ENCODE data around the gene SNRPD3.

- TF ChIP-seq, protein P1, sequence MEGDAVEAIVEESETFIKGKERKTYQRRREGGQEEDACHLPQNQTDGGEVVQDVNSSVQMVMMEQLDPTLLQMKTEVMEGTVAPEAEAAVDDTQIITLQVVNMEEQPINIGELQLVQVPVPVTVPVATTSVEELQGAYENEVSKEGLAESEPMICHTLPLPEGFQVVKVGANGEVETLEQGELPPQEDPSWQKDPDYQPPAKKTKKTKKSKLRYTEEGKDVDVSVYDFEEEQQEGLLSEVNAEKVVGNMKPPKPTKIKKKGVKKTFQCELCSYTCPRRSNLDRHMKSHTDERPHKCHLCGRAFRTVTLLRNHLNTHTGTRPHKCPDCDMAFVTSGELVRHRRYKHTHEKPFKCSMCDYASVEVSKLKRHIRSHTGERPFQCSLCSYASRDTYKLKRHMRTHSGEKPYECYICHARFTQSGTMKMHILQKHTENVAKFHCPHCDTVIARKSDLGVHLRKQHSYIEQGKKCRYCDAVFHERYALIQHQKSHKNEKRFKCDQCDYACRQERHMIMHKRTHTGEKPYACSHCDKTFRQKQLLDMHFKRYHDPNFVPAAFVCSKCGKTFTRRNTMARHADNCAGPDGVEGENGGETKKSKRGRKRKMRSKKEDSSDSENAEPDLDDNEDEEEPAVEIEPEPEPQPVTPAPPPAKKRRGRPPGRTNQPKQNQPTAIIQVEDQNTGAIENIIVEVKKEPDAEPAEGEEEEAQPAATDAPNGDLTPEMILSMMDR (conservative IDR thresholded peaks at IDR 0.05; ENCODE audit: low read depth, low read length): no peak
- no peak for TF ChIP-seq EZH2 (IDR thresholded peaks at IDR 0.05; ENCODE audit: borderline replicate concordance, low read depth, low read length, poor library complexity, severe bottlenecking)
These were observed 31.5 kb downstream of the SNRPD3 start for GRCh38 chr22:24587251-24587650.

Measured in A673 (cell line).